ACHN (cell line): ENCODE data around the gene FSCN2.
"Not testable (repeated sequence)": the region's sequence is repeated elsewhere in the genome, so short reads cannot be mapped to it uniquely, and the experiment has no call there.

Source experiments
- DNase-seq: peaks from one replicate; pipeline ENCODE4 v3.0.0-alpha.2; 2015
- in situ Hi-C: cut with HindIII; loops from 2 replicates; pipeline ENCODE4 v1.10.0; 2017; ENCODE audit warnings: low sequenced_read_pairs, low pct_ligation_motif_present, low pct_unique_long_range_greater_than_20kb

Gene FSCN2

DNA sequence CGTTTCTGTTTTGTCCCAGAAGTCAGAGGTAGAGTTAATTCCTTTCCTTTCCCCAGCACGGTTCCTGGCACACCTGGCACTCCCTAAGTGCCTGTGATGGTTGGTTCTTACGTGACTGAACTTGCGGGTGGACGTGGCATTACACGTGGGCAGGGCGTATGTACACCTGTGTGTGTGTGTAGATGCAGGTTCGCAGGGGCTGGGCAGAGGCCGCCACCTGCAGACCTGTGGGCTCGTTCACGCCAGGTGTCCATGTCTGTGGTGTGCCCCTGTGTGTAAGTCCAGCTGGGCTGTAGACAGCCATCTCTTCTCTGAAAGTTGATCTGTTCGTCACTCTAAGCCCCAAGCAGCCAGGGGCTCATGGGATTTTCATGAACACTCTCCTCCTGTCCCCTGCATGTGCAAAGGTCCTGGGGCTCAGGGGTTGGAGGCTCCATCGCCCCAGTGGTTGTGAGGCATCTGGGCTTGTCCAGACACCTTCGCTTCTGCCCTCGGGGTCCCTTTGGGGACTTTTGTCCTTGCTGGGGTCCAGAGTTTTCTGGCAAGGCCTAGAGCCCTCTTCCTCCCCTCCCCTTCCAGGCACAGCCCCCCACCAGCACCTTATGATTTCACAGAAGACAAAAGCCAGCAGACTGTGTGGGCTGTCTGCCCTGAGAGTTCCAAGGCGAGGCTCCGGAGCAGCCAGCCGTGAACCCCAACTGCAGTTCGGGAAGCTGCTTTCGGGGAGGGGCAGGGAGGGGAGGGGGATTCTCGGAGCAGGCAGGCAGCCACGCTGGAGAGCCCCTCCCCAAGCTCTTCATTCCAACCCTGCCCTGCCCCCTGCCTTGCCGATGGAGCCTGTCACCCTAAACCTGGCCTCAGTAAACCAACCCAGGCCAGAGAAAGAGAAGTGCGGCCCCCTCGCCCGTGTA lies 5.4 kb upstream of the FSCN2 start:
- peak; percentile 78 for DNase-seq

DNA sequence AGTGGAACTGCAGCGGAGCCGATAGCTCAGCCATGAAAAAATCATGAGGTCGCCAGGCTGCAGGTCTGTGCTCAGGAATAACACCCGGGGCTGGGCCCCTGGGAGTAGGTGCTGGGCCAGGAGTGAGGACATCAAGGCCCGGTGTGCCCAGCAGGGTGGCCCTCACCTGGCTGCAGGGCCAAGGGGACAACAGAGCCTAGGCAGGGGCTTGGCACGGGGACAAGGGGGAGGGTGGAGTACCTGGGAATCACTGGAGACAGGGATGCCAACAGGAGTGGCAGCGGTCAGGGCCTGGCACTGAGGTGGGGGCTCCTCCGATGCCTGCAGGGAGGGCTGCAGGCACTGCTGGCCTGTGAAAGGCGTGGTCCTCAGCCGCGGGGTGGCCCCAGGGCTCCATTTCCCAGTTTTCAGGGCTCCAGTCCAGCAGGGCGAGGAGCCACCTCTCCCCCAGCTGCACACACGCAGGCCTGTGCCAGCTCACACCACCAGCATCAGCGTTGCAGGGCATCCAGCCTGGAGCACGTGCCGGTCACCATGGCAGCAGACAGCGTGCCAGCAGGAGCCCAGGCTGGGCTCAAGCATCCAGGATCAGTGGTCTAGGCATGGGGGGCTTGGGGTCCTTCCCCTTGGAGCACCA lies 4.7 kb upstream of the FSCN2 start:
- DNase-seq: peak; percentile 59
- in situ Hi-C loops: no loop called here

More for the DNA sequence above, 5.4 kb upstream of the FSCN2 start:
- in situ Hi-C loops: no loop called here

DNA sequence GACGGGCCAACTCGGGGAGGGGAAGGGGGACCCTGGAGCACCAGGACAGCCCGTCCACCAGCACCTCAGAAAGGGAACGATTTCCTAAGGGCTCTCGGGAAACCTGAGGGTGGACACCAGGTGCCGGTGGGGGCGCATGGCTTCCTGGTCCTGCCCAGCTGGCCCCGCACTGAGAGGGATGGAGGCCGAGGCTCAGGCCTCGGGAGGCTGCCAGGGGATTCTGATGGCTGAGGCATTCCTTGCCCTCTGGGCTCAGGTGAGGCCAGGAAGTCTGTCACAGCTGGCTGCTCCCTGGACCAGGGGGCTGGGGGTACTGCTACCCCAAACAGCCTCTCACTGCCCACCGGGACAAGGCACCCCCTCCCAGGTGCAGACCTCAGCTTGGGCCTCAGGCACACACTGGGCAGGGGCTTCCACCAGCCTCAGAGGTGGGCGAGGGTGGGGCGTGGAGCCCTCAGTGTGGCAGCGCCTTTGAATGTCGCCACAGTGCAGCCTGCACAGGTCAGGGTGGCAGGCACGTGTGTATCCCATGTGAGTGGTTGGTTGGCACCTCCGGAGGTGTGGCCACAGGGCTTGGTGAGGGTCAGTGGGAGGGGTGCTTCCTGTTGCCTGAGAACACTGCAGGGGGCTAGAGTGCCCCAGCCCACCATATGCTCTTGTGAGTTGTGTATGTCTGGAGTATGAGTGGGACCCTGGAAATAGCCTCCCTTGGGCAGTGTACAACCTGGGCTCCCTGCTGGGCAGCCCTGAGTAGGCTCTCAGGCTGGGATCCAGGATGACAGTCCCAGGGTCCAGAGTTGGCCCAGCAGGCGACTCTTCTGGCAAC lies 3.9 kb upstream of the FSCN2 start:
- DNase-seq: no peak

DNA sequence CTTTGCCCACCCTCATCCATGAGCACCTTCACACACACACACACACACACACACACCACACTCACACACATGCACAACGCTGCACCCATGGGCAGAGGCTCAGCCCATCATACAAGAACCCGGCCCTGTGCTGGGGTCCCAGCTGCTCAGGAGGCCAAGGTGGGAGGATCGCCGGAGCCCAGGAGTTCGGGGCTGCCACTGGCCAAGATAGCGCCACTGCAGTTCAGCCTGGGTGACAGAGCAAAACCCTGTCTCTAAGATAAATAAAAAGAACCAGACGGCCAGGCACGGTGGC lies 3.4 kb upstream of the FSCN2 start:
- in situ Hi-C loops: no loop called here
- DNase-seq: no peak

More for the DNA sequence above, 3.9 kb upstream of the FSCN2 start:
- in situ Hi-C loops: no loop called here

DNA sequence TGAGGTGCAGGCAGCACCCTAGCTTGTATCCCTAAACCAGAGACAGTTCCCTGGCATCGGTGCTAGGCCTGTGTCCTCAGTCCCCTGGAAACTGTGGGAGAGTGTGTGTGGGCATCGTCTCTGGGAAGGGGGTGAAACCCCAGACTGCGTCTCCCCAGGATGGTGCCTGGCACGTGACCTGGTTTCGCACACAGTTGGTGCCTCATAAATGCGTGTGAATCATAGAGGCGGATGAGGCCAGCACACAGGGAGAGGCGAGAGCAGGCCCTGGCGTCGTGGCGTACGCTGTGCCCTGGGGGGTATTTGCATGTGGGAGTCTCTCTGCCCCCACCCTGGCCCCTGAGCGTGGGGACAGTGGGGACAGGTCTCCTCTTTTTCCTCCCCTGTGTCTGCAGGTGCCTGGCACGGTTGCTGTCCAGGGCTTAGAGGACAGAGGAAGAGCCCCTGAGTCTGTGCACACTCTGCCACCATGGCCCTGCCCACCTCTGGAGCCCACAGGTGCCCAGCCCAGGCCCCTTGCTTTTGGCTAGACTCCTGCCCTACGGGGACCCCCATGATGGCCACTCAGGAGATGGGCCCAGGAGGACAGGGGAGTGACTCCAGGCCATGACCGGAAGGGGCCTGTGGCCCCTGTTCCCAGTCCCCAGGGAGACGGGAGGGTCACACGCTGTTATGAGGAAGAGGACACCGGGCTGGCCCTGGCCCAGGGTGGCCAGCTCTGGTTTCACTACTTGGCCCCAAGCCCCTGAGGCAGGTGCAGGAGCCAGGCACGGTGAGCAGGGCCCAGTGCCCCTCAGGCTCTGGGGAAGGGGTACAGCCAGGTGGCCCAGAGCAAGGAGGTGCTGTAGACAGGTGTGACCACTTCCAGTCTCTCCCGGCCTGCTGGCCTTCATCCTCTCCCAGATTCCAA lies 1.3 kb upstream of the FSCN2 start:
- in situ Hi-C loops: no loop called here
- DNase-seq: no peak

DNA sequence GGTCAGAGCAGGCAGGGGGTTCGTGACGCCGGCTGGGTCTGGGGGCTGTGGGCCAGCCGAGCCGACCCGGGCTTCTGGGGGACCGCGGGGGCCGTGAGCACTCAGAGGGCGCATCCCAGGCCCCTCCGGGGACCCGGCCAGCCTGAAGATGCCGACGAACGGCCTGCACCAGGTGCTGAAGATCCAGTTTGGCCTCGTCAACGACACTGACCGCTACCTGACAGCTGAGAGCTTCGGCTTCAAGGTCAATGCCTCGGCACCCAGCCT lies 140 bp downstream of the FSCN2 start:
- in situ Hi-C loops: no loop called here
- no peak for DNase-seq

DNA sequence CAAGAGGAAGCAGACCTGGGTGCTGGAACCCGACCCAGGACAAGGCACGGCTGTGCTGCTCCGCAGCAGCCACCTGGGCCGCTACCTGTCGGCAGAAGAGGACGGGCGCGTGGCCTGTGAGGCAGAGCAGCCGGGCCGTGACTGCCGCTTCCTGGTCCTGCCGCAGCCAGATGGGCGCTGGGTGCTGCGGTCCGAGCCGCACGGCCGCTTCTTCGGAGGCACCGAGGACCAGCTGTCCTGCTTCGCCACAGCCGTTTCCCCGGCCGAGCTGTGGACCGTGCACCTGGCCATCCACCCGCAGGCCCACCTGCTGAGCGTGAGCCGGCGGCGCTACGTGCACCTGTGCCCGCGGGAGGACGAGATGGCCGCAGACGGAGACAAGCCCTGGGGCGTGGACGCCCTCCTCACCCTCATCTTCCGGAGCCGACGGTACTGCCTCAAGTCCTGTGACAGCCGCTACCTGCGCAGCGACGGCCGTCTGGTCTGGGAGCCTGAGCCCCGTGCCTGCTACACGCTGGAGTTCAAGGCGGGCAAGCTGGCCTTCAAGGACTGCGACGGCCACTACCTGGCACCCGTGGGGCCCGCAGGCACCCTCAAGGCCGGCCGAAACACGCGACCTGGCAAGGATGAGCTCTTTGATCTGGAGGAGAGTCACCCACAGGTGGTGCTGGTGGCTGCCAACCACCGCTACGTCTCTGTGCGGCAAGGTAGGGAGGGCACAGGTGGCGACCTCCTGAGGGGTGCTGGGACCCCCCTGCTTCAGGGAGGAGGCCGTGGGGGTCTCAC lies 667 bp downstream of the FSCN2 start:
- DNase-seq: no peak

DNA sequence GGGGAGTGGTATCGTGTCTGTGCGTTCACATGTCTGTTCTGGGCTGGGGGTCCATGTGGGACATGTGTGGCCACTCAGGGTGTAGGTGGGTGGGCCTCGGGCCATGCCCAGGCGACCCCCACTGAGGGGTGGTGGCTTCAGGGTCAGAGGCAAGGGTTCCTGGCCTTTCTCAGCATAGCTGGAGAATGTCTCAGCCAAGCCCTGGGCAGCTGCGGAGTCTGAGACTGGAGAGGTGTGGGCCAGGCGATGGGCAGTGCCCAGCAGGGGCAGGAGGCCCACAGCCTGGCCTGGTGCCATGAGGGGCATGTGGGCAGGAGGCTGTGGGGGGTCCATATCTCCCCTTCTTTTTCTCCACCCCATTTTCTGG lies 1.2 kb downstream of the FSCN2 start:
- no peak for DNase-seq
- in situ Hi-C loops: no loop called here

More for the DNA sequence above, 667 bp downstream of the FSCN2 start:
- in situ Hi-C loops: no loop called here

DNA sequence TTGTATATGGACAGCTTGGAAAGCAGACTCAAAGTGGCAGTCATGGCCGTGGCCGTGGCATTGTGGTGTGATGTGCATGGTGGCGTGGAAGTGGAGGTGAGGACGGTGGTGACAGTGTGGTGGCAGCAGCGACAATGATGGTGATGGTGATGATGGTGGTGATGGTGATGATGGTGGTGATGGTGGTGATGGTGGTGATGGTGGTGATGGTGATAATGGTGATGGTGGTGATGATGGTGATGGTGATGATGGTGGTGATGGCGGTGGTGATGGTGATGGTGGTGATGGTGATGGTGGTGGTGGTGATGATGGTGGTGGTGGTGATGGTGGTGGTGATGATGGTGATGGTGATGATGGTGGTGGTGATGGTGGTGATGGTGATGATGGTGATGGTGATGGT lies 2.8 kb downstream of the FSCN2 start:
- in situ Hi-C loops, DNase-seq: not testable (repeated sequence)

DNA sequence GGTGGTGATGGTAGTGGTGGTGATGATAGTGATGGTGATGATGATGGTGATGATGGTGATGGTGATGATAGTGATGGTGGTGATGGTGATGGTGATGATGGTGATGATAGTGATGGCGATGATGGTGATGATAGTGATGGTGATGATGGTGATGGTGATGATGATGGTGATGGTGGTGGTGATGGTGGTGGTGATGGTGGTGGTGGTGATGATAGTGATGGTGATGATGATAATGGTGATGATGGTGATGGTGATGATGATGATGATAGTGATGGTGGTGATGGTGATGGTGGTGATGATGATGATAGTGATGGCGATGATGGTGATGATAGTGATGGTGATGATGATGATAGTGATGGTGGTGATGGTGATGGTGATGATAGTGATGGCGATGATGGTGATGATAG lies 3.8 kb downstream of the FSCN2 start:
- in situ Hi-C loops, DNase-seq: not testable (repeated sequence)

DNA sequence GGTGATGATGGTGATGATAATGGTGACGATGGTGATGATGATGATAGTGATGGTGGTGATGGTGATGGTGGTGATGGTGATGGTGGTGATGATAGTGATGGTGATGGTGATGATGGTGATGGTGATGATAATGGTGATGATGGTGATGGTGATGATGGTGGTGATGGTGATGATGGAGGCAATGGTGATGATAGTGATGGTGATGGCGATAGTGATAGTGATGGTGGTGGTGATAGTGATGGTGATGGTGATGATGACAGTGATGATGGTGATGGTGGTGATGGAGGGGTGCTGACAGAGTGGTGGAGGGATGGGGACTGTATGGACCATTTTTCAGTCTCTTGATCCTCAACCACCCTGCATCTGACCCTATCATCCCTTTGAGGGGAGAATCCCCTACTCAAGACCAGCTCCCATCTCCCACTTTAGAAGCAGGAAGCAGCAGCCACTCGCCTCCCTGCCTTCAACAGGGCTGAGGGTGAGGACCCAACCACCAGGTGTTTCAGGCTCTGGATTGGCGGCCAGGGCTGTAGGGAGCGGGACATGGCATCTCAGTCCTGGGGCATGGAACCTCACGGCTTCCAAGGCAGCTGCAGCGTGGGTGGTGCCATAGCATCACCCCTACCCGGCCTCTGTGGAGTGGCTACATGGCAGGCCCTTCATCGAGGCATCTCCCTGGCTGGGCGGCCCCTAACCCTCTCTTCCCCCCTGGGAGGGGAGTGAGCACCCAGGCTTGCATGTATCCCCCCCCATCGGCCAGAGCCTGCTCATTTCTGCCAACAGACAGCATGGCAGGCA lies 4.5 kb downstream of the FSCN2 start:
- no peak for DNase-seq

DNA sequence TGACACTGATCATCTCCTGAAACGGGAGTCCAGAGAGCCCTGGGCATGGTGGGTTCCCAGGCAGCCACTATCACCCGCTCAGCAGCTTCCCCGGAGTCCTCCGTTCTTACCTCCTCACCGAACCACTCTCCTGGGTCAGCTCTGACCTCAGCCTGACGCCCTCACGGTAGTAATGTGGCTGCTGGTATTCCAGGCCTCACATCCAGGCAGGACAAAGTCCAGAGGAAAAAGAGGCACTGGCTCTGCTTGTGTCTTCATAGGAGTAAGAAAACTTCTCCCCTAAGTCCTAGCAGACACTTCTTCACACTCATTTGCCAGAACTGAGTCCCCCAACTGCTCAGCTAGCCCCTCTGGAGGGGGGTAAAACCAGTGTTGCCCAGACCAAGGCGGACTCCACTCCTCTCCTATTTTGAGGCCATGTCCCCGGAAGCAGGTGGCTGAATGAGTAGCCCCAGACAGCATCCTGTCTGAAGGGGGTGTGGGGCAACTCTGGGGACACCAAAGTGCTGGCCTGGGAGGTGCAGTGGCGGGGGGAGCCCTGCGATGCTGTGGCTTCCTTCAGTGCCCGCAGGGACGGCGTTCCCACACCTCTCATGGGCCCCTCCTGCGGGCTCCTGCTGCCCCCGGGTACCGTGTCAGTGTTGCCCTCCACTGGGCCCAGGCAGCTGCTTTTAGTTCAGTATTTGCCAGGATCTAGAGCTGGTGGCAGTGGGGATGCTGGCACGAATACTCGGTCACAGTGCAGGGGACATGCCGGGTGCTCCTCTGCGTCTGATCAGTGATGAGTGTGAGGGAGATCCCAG lies 5.4 kb downstream of the FSCN2 start:
- DNase-seq: no peak
- in situ Hi-C loops: no loop called here

More for the DNA sequence above, 4.5 kb downstream of the FSCN2 start:
- in situ Hi-C loops: no loop called here

DNA sequence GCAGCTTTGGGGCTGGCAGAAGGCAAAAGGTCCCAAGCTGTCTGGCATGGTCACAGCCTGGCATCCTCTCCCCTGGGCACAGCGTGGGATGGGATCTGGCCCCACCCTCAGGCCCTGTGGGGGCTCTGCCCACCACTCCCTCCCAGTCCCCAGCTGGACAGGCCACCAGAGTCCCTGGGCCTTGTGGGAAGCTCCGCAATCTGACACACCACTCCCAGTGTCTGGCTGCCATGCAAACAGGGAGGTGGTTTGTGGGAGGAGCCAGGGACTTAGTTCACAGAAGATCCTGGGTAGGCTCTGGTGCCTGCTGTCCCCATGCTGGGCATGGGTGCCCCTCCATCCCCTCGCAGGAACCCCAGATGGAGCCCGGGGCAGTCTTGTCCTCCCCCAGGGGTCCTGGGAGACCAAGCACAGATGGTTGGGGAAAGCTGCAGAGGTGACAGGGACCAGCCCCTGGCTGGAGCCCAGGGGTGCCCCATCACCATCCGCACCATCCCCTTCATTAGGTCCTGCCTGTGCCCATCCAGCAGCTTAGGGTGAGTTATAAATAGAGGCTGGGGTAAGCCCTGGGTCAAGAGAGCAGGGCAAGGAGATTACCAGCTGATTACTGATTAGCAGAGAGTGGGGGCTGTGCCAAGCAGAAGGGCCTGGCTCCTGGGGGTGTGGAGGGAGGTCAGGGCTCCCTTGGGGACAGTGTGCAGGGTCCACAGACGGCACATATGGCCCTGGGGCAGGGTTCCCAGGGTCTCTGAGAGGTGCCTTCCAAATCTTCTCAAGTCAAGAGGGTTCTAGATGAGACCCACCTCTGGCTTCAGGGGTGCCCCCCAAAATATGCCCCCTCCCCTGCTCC lies 6.2 kb downstream of the FSCN2 start:
- in situ Hi-C loops: no loop called here
- peak; percentile 29 for DNase-seq

DNA sequence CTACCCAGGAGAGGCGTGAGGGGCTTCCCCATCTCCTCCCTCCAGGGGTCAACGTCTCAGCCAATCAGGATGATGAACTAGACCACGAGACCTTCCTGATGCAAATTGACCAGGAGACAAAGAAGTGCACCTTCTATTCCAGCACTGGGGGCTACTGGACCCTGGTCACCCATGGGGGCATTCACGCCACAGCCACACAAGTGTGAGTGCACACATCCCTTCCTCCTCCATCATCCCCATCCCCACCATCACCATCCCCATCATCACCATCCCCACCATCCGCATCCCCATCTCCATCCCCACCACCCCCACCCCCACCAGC lies 6.8 kb downstream of the FSCN2 start:
- in situ Hi-C loops: no loop called here
- DNase-seq: no peak

DNA sequence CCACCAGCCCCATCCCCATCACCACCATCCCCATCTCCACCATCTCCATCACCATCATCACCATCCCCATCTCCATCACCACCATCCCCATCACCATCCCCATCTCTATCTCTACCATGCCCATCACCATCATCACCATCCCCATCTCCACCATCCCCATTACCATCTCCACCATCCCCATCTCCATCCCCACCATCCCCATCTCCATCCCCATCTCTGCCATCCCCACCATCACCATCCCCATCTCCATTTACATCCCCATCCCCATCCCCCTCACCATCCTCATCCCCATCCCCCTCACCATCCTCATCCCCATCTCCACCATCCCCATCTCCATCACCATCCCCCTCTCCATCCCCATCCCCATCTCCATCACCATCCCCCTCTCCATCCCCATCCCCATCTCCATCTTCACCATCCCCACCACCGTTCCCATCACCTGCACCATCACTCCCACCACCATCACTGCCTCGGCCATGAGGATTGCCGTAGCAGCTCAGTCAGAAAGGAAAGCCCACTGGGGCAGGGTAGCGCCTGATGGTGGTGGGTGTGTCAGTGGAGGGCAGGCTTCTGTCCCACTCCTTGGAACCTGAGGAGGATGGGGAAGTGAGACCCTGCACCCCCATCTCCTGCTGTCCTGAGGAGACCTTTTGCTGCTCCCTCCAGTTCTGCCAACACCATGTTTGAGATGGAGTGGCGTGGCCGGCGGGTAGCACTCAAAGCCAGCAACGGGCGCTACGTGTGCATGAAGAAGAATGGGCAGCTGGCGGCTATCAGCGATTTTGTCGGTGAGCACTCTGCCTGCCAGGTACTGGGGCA lies 7.5 kb downstream of the FSCN2 start:
- in situ Hi-C loops: no loop called here

More for the DNA sequence above, 7.5 kb downstream of the FSCN2 start:
- no peak for DNase-seq
